Panc1 (cell line): ENCODE measurements around the gene PAWR. TPM values are rescaled to one million over a fixed set of nuclear protein-coding genes. Genes with fewer than 3 reads are reported as not detected.
"Not testable (repeated sequence)": the region's sequence is repeated elsewhere in the genome, so short reads cannot be mapped to it uniquely, and the experiment has no call there.

Source experiments
- ATAC-seq: fragments of 200-7000 bp; cut with Tn5 transposase; 2 replicates; pipeline ENCODE4 v1.9.1; 2020; ENCODE audit warnings: mild to moderate bottlenecking, moderate library complexity
- BruUV-seq: library from RNA; stranded (reverse); fragments of 400-500 nt; replicated peaks from 2 replicates; lab custom pipeline; 2021; lab: Mats Ljungman, UMichigan
- CTCF ChIA-PET: fragments of 300-600 bp; sonication (Branson Sonifier 250); formaldehyde crosslinking; loops from one replicate; lab custom pipeline; 2022; ENCODE audit warnings: antibody characterized with exemption; lab: Charles Lee
- POLR2A ChIA-PET: fragments of 300-600 bp; sonication (Branson Sonifier 250); formaldehyde crosslinking; loops from one replicate; lab custom pipeline; 2022; ENCODE audit warnings: antibody characterized with exemption; lab: Charles Lee
- DNase-seq: peaks from one replicate; pipeline ENCODE4 v3.0.0-alpha.2; 2010; ENCODE audit warnings: low read depth, low spot score
- H3K27ac ChIP-seq: 2 replicates; pipeline ENCODE4 v1.5.1; 2011; ENCODE audit warnings: mild to moderate bottlenecking, low read length, inconsistent platforms
- H3K27me3 ChIP-seq: fragments of 200-500 bp; sonication (Bioruptor generic); 2 replicates; pipeline ENCODE4 v1.6.0; 2014; ENCODE audit warnings: low read length, inconsistent platforms; ENCODE audit not compliant: control insufficient read depth, insufficient read depth
- H3K36me3 ChIP-seq: fragments of 200-500 bp; sonication (Bioruptor generic); 2 replicates; pipeline ENCODE4 v1.5.1; 2014; ENCODE audit warnings: inconsistent platforms, mild to moderate bottlenecking, low read length, moderate library complexity; ENCODE audit not compliant: control insufficient read depth, insufficient read depth
- H3K4me1 ChIP-seq: 2 replicates; pipeline ENCODE4 v1.5.1; 2011; ENCODE audit warnings: inconsistent platforms, mild to moderate bottlenecking, low read length, moderate library complexity; ENCODE audit not compliant: control insufficient read depth, insufficient read depth
- H3K4me3 ChIP-seq, 2 experiments: 2 replicates each; pipeline ENCODE4 v1.5.1; 2011 to 2012; ENCODE audit warnings: low read depth in 2 of 2, low read length in 2 of 2, mild to moderate bottlenecking in 2 of 2, inconsistent platforms in 1 of 2, moderate library complexity in 1 of 2
- H3K9me3 ChIP-seq: fragments of 200-500 bp; sonication (Bioruptor generic); 2 replicates; pipeline ENCODE4 v1.5.1; 2014; ENCODE audit warnings: low read depth, mild to moderate bottlenecking, inconsistent platforms, low read length, moderate library complexity; ENCODE audit not compliant: control insufficient read depth, insufficient read depth
- POLR2AphosphoS5 ChIP-seq: IDR thresholded peaks from 2 replicates; pipeline ENCODE4 v1.6.1; 2012; ENCODE audit warnings: mild to moderate bottlenecking, low read depth, low read length, moderate library complexity
- SIN3A ChIP-seq: IDR thresholded peaks from 2 replicates; pipeline ENCODE4 v1.6.1; 2012; ENCODE audit warnings: low read depth, mild to moderate bottlenecking, low read length, moderate library complexity, borderline replicate concordance; ENCODE audit not compliant: insufficient read depth
- TCF7L2 ChIP-seq: IDR thresholded peaks from 2 replicates; pipeline ENCODE4 v1.6.1; 2011; ENCODE audit warnings: mild to moderate bottlenecking, low read depth, low read length, inconsistent platforms
- in situ Hi-C: cut with HindIII; loops from 2 replicates; pipeline ENCODE4 v1.10.0; 2016; ENCODE audit warnings: low sequenced_read_pairs, low pct_unique_long_range_greater_than_20kb
- intact Hi-C: fragments of 100-400 bp; cut with micrococcal nuclease; formaldehyde crosslinking; loops from one replicate; pipeline ENCODE4 v1.10.0; 2022; ENCODE audit not compliant: unreplicated experiment
- total RNA-seq: library from RNA; stranded (reverse); gene quantifications from one replicate; pipeline ENCODE4 v1.2.1, GENCODE V29; 2021; ENCODE audit not compliant: unreplicated experiment
- TF ChIP-seq, protein P1 (sequence below), 2 experiments: IDR thresholded peaks; 2 replicates each; pipeline ENCODE4 v1.6.1; 2011 to 2012; ENCODE audit warnings: low read depth in 2 of 2, control low read depth in 1 of 2, low read length in 1 of 2, mild to moderate bottlenecking in 1 of 2, moderate library complexity in 1 of 2; ENCODE audit not compliant: insufficient read depth in 1 of 2
- TF ChIP-seq, protein P2 (sequence below): fragments of 450-650 bp; IDR thresholded peaks from 2 replicates; pipeline ENCODE4 v1.5.1; 2017; ENCODE audit warnings: mild to moderate bottlenecking

PAWR gene
- total RNA-seq, 1 experiment from 2014 or later = 142 TPM

DNA sequence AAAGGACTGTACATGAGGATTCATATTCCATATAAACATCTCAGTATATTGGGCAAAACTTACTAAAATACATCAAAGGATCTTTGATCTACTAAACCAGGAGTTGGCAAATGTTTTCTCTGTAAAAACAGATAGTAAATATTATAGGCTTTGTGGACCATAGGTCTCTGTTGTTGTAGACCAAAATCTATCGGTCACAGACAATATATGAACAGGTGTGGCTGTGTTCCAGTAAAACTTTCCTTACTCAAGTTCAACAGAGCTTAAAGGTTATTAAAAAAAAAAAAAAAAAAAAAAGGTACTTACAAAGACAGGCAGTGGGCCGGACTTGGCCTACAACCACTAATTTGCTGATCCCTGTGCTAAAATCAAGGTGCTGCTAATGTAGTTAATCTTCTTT is 40.3 kb downstream of the PAWR start:
- TF ChIP-seq SIN3A (no peak), TCF7L2 (no peak), POLR2AphosphoS5 (no peak)
- TF ChIP-seq, protein P1, sequence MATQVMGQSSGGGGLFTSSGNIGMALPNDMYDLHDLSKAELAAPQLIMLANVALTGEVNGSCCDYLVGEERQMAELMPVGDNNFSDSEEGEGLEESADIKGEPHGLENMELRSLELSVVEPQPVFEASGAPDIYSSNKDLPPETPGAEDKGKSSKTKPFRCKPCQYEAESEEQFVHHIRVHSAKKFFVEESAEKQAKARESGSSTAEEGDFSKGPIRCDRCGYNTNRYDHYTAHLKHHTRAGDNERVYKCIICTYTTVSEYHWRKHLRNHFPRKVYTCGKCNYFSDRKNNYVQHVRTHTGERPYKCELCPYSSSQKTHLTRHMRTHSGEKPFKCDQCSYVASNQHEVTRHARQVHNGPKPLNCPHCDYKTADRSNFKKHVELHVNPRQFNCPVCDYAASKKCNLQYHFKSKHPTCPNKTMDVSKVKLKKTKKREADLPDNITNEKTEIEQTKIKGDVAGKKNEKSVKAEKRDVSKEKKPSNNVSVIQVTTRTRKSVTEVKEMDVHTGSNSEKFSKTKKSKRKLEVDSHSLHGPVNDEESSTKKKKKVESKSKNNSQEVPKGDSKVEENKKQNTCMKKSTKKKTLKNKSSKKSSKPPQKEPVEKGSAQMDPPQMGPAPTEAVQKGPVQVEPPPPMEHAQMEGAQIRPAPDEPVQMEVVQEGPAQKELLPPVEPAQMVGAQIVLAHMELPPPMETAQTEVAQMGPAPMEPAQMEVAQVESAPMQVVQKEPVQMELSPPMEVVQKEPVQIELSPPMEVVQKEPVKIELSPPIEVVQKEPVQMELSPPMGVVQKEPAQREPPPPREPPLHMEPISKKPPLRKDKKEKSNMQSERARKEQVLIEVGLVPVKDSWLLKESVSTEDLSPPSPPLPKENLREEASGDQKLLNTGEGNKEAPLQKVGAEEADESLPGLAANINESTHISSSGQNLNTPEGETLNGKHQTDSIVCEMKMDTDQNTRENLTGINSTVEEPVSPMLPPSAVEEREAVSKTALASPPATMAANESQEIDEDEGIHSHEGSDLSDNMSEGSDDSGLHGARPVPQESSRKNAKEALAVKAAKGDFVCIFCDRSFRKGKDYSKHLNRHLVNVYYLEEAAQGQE (IDR thresholded peaks at IDR 0.05; ENCODE audit: insufficient read depth in 1 of 2, low read depth in 2 of 2, low read length in 1 of 2) = no peak
- TF ChIP-seq, protein P2, sequence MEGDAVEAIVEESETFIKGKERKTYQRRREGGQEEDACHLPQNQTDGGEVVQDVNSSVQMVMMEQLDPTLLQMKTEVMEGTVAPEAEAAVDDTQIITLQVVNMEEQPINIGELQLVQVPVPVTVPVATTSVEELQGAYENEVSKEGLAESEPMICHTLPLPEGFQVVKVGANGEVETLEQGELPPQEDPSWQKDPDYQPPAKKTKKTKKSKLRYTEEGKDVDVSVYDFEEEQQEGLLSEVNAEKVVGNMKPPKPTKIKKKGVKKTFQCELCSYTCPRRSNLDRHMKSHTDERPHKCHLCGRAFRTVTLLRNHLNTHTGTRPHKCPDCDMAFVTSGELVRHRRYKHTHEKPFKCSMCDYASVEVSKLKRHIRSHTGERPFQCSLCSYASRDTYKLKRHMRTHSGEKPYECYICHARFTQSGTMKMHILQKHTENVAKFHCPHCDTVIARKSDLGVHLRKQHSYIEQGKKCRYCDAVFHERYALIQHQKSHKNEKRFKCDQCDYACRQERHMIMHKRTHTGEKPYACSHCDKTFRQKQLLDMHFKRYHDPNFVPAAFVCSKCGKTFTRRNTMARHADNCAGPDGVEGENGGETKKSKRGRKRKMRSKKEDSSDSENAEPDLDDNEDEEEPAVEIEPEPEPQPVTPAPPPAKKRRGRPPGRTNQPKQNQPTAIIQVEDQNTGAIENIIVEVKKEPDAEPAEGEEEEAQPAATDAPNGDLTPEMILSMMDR = no peak
- H3K36me3 ChIP-seq = no peaks in the 10 kb centered on the region
- peaks cover 24% of the 10 kb centered on the region; the same call in 1 of the 2 replicates for H3K4me1 ChIP-seq
- CTCF ChIA-PET = no interaction called here
- no peaks in the 10 kb centered on the region; the same call in 1 of the 2 replicates for H3K9me3 ChIP-seq
- H3K4me3 ChIP-seq = no peak overlapping the region
- no peak overlapping the region for H3K27ac ChIP-seq
- H3K27me3 ChIP-seq = no peaks in the 10 kb centered on the region
- DNase-seq = no peak
- BruUV-seq = no TSS peak
- intact Hi-C loops (no loop called here), in situ Hi-C loops (no loop called here)
- POLR2A ChIA-PET = no interaction called here
- no peak for ATAC-seq

DNA sequence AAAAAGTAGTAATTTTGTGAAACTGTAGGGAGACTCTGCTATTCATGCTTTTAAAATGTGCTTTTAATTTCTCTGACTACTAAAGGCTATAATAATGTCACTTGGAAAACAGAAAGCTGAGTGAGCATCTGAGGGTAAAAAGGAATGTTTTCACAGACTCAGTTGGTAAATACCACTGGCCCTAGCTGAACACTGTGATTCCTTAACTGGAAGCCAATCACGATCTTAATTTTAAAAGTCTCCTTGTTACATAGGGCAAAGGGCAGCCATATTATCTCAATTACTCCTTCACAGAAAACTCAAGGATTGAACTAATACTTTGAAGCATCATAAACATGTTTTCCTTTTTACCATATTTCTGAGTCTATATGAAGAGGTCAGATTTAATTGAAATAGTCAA is 41.9 kb downstream of the PAWR start:
- CTCF ChIA-PET = no interaction called here
- POLR2A ChIA-PET = no interaction called here

DNA sequence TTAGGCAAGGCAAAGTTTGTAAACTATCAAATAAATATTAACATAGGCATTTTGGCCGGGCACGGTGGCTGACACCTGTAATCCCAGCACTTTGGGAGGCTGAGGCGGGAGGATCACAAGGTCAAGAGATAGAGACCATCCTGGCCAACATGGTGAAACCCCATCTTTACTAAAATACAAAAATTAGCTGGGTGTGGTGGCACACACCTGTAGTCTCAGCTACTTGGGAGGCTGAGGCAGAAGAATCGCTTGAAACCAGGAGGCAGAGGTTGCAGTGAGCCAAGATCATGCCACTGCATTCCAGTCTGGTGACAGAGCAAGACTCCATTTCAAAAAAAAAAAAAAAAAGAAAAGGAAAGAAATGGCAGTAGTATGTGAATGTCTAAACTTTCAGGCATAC is 43.9 kb downstream of the PAWR start:
- H3K9me3 ChIP-seq, intact Hi-C loops, in situ Hi-C loops, POLR2A ChIA-PET, BruUV-seq, H3K27ac ChIP-seq, DNase-seq, ATAC-seq, H3K4me3 ChIP-seq, H3K27me3 ChIP-seq, H3K36me3 ChIP-seq: not testable (repeated sequence)
- CTCF ChIA-PET = interaction anchor here (0.5 kb wide), 1 partner anchor 1619 kb away, joined by 5 read pairs; no protein-coding TSS in a partner anchor
- H3K4me1 ChIP-seq = peaks cover 37% of the 10 kb centered on the region; the same call in 1 of the 2 replicates

More for the DNA sequence above, 41.9 kb downstream of the PAWR start:
- Histone ChIP-seq H3K27me3 (no peaks in the 10 kb centered on the region), H3K36me3 (no peaks in the 10 kb centered on the region), H3K9me3 (no peaks in the 10 kb centered on the region; the same call in 1 of the 2 replicates), H3K4me3 (no peak overlapping the region), H3K27ac (no peak overlapping the region), H3K4me1 (peaks cover 32% of the 10 kb centered on the region; the same call in 1 of the 2 replicates)
- ATAC-seq (no peak), DNase-seq (no peak)
- intact Hi-C loops (no loop called here), in situ Hi-C loops (no loop called here)
- TF ChIP-seq, protein P2 = no peak
- TF ChIP-seq, protein P1 (IDR thresholded peaks at IDR 0.05; ENCODE audit: insufficient read depth in 1 of 2, low read depth in 2 of 2, low read length in 1 of 2) = no peak
- no peak for TF ChIP-seq SIN3A
- no peak for TF ChIP-seq POLR2AphosphoS5
- no peak for TF ChIP-seq TCF7L2
- no TSS peak for BruUV-seq
